ENCODE data around the gene OIT3. TPM values are rescaled to one million over a fixed set of nuclear protein-coding genes. Genes with fewer than 3 reads are reported as not detected.

Gene OIT3
- total RNA-seq, 2 experiments from 2014 or later, result not detected

DNA sequence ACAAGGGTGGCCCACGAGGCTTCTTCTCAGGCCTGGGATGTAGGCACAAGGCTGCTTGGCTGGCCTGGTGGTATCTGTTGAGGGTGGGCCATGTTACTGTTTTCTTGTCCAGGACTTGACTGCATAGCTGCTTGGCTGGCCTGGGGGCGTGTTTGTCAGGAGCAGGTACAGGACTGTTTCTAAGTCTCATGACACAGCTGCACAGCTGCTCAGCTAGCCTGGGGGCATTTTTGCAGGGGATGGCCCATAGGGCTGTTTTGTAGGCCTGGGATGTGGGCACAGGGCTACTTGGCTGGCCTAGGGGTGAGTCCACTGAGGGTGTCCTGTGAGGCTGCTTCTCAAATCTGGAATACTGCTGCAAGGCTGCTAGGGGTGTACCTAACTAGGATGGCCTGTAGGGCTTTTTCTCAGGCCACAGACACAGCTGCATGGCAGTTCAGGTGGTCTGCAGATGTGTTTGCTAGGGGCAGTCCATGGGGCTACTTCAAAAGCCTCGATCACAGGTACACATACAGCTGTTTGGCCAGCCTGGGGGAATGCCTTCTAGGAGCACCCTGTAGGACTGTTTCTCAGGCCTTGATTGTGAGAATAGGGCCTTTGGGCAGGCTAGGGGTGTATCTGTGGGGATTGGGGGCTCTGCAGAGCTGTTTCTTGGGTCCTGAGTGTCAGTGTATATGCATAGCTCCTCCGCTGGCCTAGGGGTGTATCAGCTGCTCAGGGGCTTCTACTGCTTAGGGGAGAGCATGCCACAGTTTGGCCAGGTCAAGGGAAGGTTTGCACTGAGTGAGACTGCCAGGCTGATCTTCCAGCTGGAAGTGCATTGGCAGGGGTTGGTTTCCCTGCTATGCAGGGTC is 87.7 kb downstream of the OIT3 start:
- CTCF ChIA-PET, result no interaction called here
- DNase-seq, result no peak
- Mint-ChIP-seq H3K36me3 (ENCODE audit: low read depth) (peaks cover 14% of the 10 kb centered on the region), H3K27me3 (peaks cover 11% of the 10 kb centered on the region), H3K27ac (no peak overlapping the region), H3K4me1 (no peaks in the 10 kb centered on the region), H3K9me3 (peaks cover 39% of the 10 kb centered on the region), H3K4me3 (no peak overlapping the region)
- POLR2A ChIA-PET, result no interaction called here

- no peak overlapping the region for H3K27ac Mint-ChIP-seq
- H3K4me3 Mint-ChIP-seq, result no peak overlapping the region
- H3K27me3 Mint-ChIP-seq, result peaks cover 10% of the 10 kb centered on the region
- H3K9me3 Mint-ChIP-seq, result peaks cover 35% of the 10 kb centered on the region
- ChIA-PET CTCF (no interaction called here), POLR2A (no interaction called here)
- H3K4me1 Mint-ChIP-seq, result no peaks in the 10 kb centered on the region
- peaks cover 11% of the 10 kb centered on the region for H3K36me3 Mint-ChIP-seq (ENCODE audit: low read depth)
- no peak for DNase-seq
These were observed 88.5 kb downstream of the OIT3 start for GRCh38 chr10:72981882-72982529.

Other genes with a start within 250 kb of the OIT3 start
- gene MCU, start 201.6 kb upstream of the OIT3 start, total RNA-seq, result 10 to 100 TPM; 14.5 to 16.1 TPM
- not detected for gene PLA2G12B, start 61.1 kb downstream of the OIT3 start, total RNA-seq
- gene P4HA1, start 203.1 kb downstream of the OIT3 start, total RNA-seq, result 10 to 100 TPM; 48.1 to 49.2 TPM
- gene NUDT13, start 216.7 kb downstream of the OIT3 start, total RNA-seq, result 1 to 10 TPM; 1.5 to 1.6 TPM